Endometrial microvascular endothelial cells (primary cell): ENCODE measurements around the gene HRCT1. TPM values are rescaled to one million over a fixed set of nuclear protein-coding genes. Genes with fewer than 3 reads are reported as not detected.

Source experiments
- total RNA-seq: library from RNA; depleted of rRNA; stranded (reverse); fragments of >200 nt; gene quantifications from one replicate; pipeline ENCODE4 v1.2.3, GENCODE V29; 2015; ENCODE audit errors: inconsistent ontology term

The HRCT1 gene
- total RNA-seq, 1 donor from 2014 or later = 0.19 TPM

Other genes with a start within 250 kb of the HRCT1 start
- gene RMRP, start 248.2 kb upstream of the HRCT1 start, total RNA-seq = 269 TPM
- gene CCDC107, start 247.9 kb upstream of the HRCT1 start, total RNA-seq = 5.0 TPM
- 2.8 TPM for gene ARHGEF39, start 241.0 kb upstream of the HRCT1 start, total RNA-seq
- gene CA9, start 232.3 kb upstream of the HRCT1 start, total RNA-seq = not detected
- gene TPM2, start 216.3 kb upstream of the HRCT1 start, total RNA-seq = 99.1 TPM
- 358 TPM for gene TLN1, start 174.0 kb upstream of the HRCT1 start, total RNA-seq
- 64.9 TPM for gene CREB3, start 173.5 kb upstream of the HRCT1 start, total RNA-seq
- 51.3 TPM for gene GBA2, start 157.0 kb upstream of the HRCT1 start, total RNA-seq
- gene RGP1, start 156.9 kb upstream of the HRCT1 start, total RNA-seq = 17.2 TPM
- gene MSMP, start 151.9 kb upstream of the HRCT1 start, total RNA-seq = 5.3 TPM
- 18.3 TPM for gene NPR2, start 114.6 kb upstream of the HRCT1 start, total RNA-seq
- not detected for gene SPAG8, start 93.9 kb upstream of the HRCT1 start, total RNA-seq
- 53.3 TPM for gene HINT2, start 91.2 kb upstream of the HRCT1 start, total RNA-seq
- not detected for gene FAM221B, start 77.5 kb upstream of the HRCT1 start, total RNA-seq
- 0.09 TPM for gene TMEM8B, start 77.0 kb upstream of the HRCT1 start, total RNA-seq
- not detected for gene OR13J1, start 35.8 kb upstream of the HRCT1 start, total RNA-seq
- gene SPAAR, start 3.3 kb downstream of the HRCT1 start, total RNA-seq = 34.1 TPM
- gene OR2S2, start 52.0 kb downstream of the HRCT1 start, total RNA-seq = not detected
- 13.6 TPM for gene RECK, start 130.7 kb downstream of the HRCT1 start, total RNA-seq
- 35.7 TPM for gene GLIPR2, start 230.5 kb downstream of the HRCT1 start, total RNA-seq